Smooth muscle cell (in vitro differentiated cells): ENCODE data around the gene KCNK13. TPM values are rescaled to one million over a fixed set of nuclear protein-coding genes. Genes with fewer than 3 reads are reported as not detected.
A peak's percentile ranks its signal among the peaks of the same experiment; 100 is the strongest.

Experiments
- DNase-seq: peaks from one replicate; lab custom pipeline; 2025; ENCODE audit not compliant: unreplicated experiment; lab: John Stamatoyannopoulos, UW
- H2AFZ ChIP-seq: fragments of 200-600 bp; sonication (generic); 2 replicates; pipeline ENCODE4 v1.6.0; 2016; ENCODE audit warnings: antibody characterized with exemption, low read depth, mild to moderate bottlenecking
- H3F3A ChIP-seq: fragments of 200-600 bp; sonication (generic); 2 replicates; pipeline ENCODE4 v1.6.0; 2017; ENCODE audit warnings: antibody characterized with exemption, low read depth
- H3K27ac ChIP-seq: fragments of 200-600 bp; sonication (generic); 2 replicates; pipeline ENCODE4 v1.5.1; 2016; ENCODE audit warnings: low read depth, mild to moderate bottlenecking
- H3K27me3 ChIP-seq: fragments of 200-600 bp; sonication (generic); 2 replicates; pipeline ENCODE4 v1.6.1; 2016; ENCODE audit warnings: low read depth, mild to moderate bottlenecking
- H3K36me3 ChIP-seq: fragments of 200-600 bp; sonication (generic); 2 replicates; pipeline ENCODE4 v1.5.1; 2016; ENCODE audit warnings: low read depth
- H3K4me1 ChIP-seq: fragments of 200-600 bp; sonication (generic); 2 replicates; pipeline ENCODE4 v1.5.1; 2016; ENCODE audit warnings: low read depth
- H3K4me2 ChIP-seq: fragments of 200-600 bp; sonication (generic); 2 replicates; pipeline ENCODE4 v1.6.0; 2016; ENCODE audit warnings: mild to moderate bottlenecking
- H3K4me3 ChIP-seq: fragments of 200-600 bp; sonication (generic); 2 replicates; pipeline ENCODE4 v1.5.1; 2016; ENCODE audit warnings: mild to moderate bottlenecking
- H3K79me2 ChIP-seq: fragments of 200-600 bp; sonication (generic); 2 replicates; pipeline ENCODE4 v1.6.0; 2016; ENCODE audit warnings: low read depth, mild to moderate bottlenecking
- H3K9ac ChIP-seq: fragments of 200-600 bp; sonication (generic); 2 replicates; pipeline ENCODE4 v1.6.0; 2016; ENCODE audit warnings: low read depth
- H3K9me3 ChIP-seq: fragments of 200-600 bp; sonication (generic); replicated peaks from 2 replicates; pipeline ENCODE4 v1.5.1; 2016; ENCODE audit warnings: low read depth
- H4K20me1 ChIP-seq: fragments of 200-600 bp; sonication (generic); 2 replicates; pipeline ENCODE4 v1.6.0; 2016; ENCODE audit warnings: low read depth
- WGBS: methylation state at CpG from one replicate; pipeline ENCODE4 v1.1.7; 2016; ENCODE audit warnings: low lambda C conversion rate; 5-methylcytosine and 5-hydroxymethylcytosine counted together
- polyA plus RNA-seq: library from polyadenylated mRNA; unstranded; fragments of >200 nt; fragmentation: Nextera tagmentation; extraction: Ambion mirVana; gene quantifications from 2 replicates; pipeline ENCODE4 v1.2.1, GENCODE V29; 2016
- total RNA-seq: library from RNA; depleted of rRNA; stranded (reverse); fragments of >200 nt; gene quantifications from 2 replicates; pipeline ENCODE4 v1.2.3, GENCODE V29; 2014
- TF ChIP-seq, protein P1 (sequence below): fragments of 200-600 bp; sonication (generic); IDR thresholded peaks from 2 replicates; pipeline ENCODE4 v1.5.1; 2017; ENCODE audit warnings: borderline replicate concordance, mild to moderate bottlenecking, antibody characterized with exemption; ENCODE audit not compliant: insufficient read depth, poor library complexity, severe bottlenecking

The KCNK13 gene
- total and polyA plus RNA-seq, 2 experiments from 2014 or later: 0.45 TPM; not detected in 1

DNA sequence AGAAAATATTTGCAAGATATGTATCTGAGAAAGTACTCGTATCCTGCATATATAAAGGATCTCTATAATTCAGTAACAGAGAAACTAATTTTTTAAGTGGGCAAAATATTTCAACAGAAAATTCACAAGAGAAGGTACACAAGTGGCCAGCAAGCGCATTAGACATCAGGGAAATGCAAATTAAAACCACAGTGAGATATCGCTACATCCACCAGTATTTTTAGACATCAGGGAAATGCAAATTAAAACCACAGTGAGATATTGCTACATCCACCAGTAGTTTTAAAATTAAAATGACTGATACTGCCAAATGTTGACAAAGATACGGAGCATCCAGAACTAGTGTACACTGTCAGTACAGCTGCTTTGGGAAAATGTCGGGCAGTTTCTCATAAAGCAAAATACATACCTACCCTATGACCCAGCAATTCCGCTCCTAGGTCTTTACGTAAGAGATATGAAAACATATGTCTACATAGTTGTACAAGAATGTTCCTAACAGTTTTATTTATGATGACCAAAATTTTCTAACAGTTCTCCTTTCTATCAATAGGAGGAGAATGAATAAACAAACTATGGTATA lies 2.8 kb upstream of the KCNK13 start:
- no peak for DNase-seq
- no peaks in the 10 kb centered on the region for H3K9me3 ChIP-seq
- H3K27me3 ChIP-seq: peaks cover 80% of the 10 kb centered on the region
- 94% methylated on average over 7 of the region's 7 CpGs for WGBS
- H2AFZ ChIP-seq: no peak overlapping the region
- TF ChIP-seq, protein P1, sequence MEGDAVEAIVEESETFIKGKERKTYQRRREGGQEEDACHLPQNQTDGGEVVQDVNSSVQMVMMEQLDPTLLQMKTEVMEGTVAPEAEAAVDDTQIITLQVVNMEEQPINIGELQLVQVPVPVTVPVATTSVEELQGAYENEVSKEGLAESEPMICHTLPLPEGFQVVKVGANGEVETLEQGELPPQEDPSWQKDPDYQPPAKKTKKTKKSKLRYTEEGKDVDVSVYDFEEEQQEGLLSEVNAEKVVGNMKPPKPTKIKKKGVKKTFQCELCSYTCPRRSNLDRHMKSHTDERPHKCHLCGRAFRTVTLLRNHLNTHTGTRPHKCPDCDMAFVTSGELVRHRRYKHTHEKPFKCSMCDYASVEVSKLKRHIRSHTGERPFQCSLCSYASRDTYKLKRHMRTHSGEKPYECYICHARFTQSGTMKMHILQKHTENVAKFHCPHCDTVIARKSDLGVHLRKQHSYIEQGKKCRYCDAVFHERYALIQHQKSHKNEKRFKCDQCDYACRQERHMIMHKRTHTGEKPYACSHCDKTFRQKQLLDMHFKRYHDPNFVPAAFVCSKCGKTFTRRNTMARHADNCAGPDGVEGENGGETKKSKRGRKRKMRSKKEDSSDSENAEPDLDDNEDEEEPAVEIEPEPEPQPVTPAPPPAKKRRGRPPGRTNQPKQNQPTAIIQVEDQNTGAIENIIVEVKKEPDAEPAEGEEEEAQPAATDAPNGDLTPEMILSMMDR: no peak
- no peak overlapping the region for H3K4me2 ChIP-seq
- H3K36me3 ChIP-seq: no peaks in the 10 kb centered on the region
- no peaks in the 10 kb centered on the region for H4K20me1 ChIP-seq
- no peak overlapping the region for H3K4me3 ChIP-seq
- no peak overlapping the region for H3K27ac ChIP-seq
- H3K4me1 ChIP-seq: peaks cover 12% of the 10 kb centered on the region
- no peaks in the 10 kb centered on the region for H3F3A ChIP-seq
- no peak overlapping the region for H3K9ac ChIP-seq
- H3K79me2 ChIP-seq: no peaks in the 10 kb centered on the region

DNA sequence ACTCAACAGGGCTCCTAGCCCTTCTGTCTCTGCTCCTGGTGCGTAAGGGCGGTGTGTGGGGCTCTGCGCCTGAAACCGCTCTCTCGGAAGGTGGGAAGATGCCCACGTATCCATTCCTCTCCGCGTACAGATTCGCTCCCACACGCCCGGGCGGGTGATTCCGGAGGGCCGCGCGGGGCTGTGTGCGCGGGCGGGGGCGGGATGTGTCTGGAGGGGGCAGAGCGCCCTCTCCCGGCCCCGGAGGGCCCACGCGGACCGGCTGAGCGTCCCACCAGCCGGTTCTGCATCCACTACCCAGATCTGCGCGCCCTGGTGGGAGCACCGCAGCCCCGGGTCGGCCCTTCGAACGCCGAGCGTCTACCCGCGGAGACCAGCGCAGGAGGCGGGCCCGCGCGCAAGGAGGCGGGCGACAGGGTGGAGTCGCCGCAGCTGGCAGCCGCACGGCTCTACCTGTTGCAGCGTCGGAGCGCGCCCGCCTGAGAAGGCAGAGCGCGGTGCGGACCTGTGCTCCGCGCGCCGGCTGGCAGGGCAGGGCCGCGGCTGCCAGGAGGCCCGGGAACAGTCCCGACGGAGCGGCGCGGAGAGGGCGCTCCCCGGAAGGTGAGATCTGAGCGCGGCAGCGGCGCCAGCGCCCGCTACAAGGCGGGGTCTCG lies 1.4 kb upstream of the KCNK13 start:
- DNase-seq: no peak
- H3K36me3 ChIP-seq: no peaks in the 10 kb centered on the region
- H2AFZ ChIP-seq: peak overlapping the region; percentile 59
- H3K27me3 ChIP-seq: peaks cover 84% of the 10 kb centered on the region
- peak overlapping the region; percentile 82 for H3K4me2 ChIP-seq
- H3K79me2 ChIP-seq: no peaks in the 10 kb centered on the region
- H4K20me1 ChIP-seq: no peaks in the 10 kb centered on the region
- WGBS: under 1% methylated on average over 60 of the region's 80 CpGs
- peak overlapping the region; percentile 57 for H3K4me3 ChIP-seq
- H3F3A ChIP-seq: no peaks in the 10 kb centered on the region
- H3K9me3 ChIP-seq: no peaks in the 10 kb centered on the region
- TF ChIP-seq, protein P1: peak; percentile 51
- no peak overlapping the region for H3K27ac ChIP-seq
- H3K9ac ChIP-seq: no peak overlapping the region
- H3K4me1 ChIP-seq: peaks cover 12% of the 10 kb centered on the region

GRCh38 chr14:90060965-90061684 lies 669 bp upstream of the KCNK13 start:
- H3K79me2 ChIP-seq: no peaks in the 10 kb centered on the region
- H2AFZ ChIP-seq: peak overlapping the region; percentile 59
- H3K9ac ChIP-seq: no peak overlapping the region
- H3K36me3 ChIP-seq: no peaks in the 10 kb centered on the region
- H3K4me3 ChIP-seq: peak overlapping the region; percentile 57
- peaks cover 85% of the 10 kb centered on the region for H3K27me3 ChIP-seq
- H4K20me1 ChIP-seq: no peaks in the 10 kb centered on the region
- no peak for DNase-seq
- no peak overlapping the region for H3K27ac ChIP-seq
- H3F3A ChIP-seq: no peaks in the 10 kb centered on the region
- peak overlapping the region; percentile 82 for H3K4me2 ChIP-seq
- TF ChIP-seq, protein P1: no peak
- no peaks in the 10 kb centered on the region for H3K9me3 ChIP-seq
- WGBS: 3% methylated on average over 54 of the region's 60 CpGs
- H3K4me1 ChIP-seq: peaks cover 12% of the 10 kb centered on the region
